SK-N-SH treated with all-trans-retinoic acid at 6 μM for 48 hours (cell line): ENCODE data around the gene KRR1.

Source experiments
- ATAC-seq: fragments of 200-7000 bp; cut with Tn5 transposase; 3 replicates; pipeline ENCODE4 v1.9.1; 2020; ENCODE audit warnings: mild to moderate bottlenecking, moderate library complexity
- ARNTL ChIP-seq: fragments of 450-650 bp; formaldehyde crosslinking; IDR thresholded peaks from 2 replicates; pipeline ENCODE4 v1.5.0; 2020; ENCODE audit warnings: low read depth, mild to moderate bottlenecking, moderate library complexity, borderline replicate concordance
- CSDC2 ChIP-seq: fragments of 250-450 bp; sonication (Bioruptor Pico); IDR thresholded peaks from 2 replicates; pipeline ENCODE4 v1.5.0; 2020; ENCODE audit warnings: mild to moderate bottlenecking, moderate library complexity
- GLIS3 ChIP-seq: fragments of 250-450 bp; sonication (Bioruptor Pico); IDR thresholded peaks from 2 replicates; pipeline ENCODE4 v1.5.0; 2020; ENCODE audit warnings: mild to moderate bottlenecking, moderate library complexity
- ISL1 ChIP-seq: fragments of 250-450 bp; sonication (Bioruptor Pico); IDR thresholded peaks from 2 replicates; pipeline ENCODE4 v2.1.2; 2022; ENCODE audit warnings: mild to moderate bottlenecking, moderate library complexity
- OSR1 ChIP-seq: fragments of 250-450 bp; sonication (Bioruptor Pico); IDR thresholded peaks from 2 replicates; pipeline ENCODE4 v1.8.0; 2022; ENCODE audit warnings: moderate library complexity, mild to moderate bottlenecking, inconsistent platforms
- PPARA ChIP-seq: fragments of 250-450 bp; sonication (Bioruptor Pico); IDR thresholded peaks from 2 replicates; pipeline ENCODE4 v1.5.0; 2020; ENCODE audit warnings: mild to moderate bottlenecking, borderline replicate concordance
- RARB ChIP-seq: fragments of 250-450 bp; sonication (Bioruptor Pico); IDR thresholded peaks from 2 replicates; pipeline ENCODE4 v1.8.0; 2021; ENCODE audit warnings: mild to moderate bottlenecking, moderate library complexity
- SNAI2 ChIP-seq: fragments of 250-450 bp; sonication (Bioruptor Pico); IDR thresholded peaks from 2 replicates; pipeline ENCODE4 v1.5.0; 2020; ENCODE audit warnings: mild to moderate bottlenecking, moderate library complexity
- TCF4 ChIP-seq: fragments of 250-450 bp; sonication (Bioruptor Pico); IDR thresholded peaks from 2 replicates; pipeline ENCODE4 v1.8.0; 2021; ENCODE audit warnings: mild to moderate bottlenecking, moderate library complexity, borderline replicate concordance
- TOX ChIP-seq: fragments of 250-450 bp; sonication (Bioruptor Pico); IDR thresholded peaks from 2 replicates; pipeline ENCODE4 v1.8.0; 2021; ENCODE audit warnings: mild to moderate bottlenecking, moderate library complexity, borderline replicate concordance
- ZFP3 ChIP-seq: fragments of 250-450 bp; sonication (Bioruptor Pico); IDR thresholded peaks from 2 replicates; pipeline ENCODE4 v1.5.0; 2020; ENCODE audit warnings: mild to moderate bottlenecking, moderate library complexity
- ZFP30 ChIP-seq: fragments of 450-650 bp; formaldehyde crosslinking; IDR thresholded peaks from 2 replicates; pipeline ENCODE4 v1.5.0; 2022; ENCODE audit warnings: mild to moderate bottlenecking, moderate library complexity
- ZNF565 ChIP-seq: fragments of 450-650 bp; formaldehyde crosslinking; conservative IDR thresholded peaks from 2 replicates; pipeline ENCODE4 v1.5.0; 2020; ENCODE audit warnings: low read depth, mild to moderate bottlenecking, moderate library complexity
- ZNF70 ChIP-seq: fragments of 450-650 bp; formaldehyde crosslinking; IDR thresholded peaks from 2 replicates; pipeline ENCODE4 v1.5.0; 2020; ENCODE audit warnings: mild to moderate bottlenecking, moderate library complexity
- ZNF8 ChIP-seq: fragments of 450-650 bp; formaldehyde crosslinking; IDR thresholded peaks from 2 replicates; pipeline ENCODE4 v1.5.0; 2020; ENCODE audit warnings: mild to moderate bottlenecking, moderate library complexity
- TF ChIP-seq, protein P1 (sequence below): fragments of 250-450 bp; sonication (Bioruptor Pico); IDR thresholded peaks from 2 replicates; pipeline ENCODE4 v1.8.0; 2020; ENCODE audit warnings: mild to moderate bottlenecking, moderate library complexity, borderline replicate concordance
- TF ChIP-seq, protein P2 (sequence below): fragments of 250-450 bp; sonication (Bioruptor Pico); IDR thresholded peaks from 2 replicates; pipeline ENCODE4 v1.5.1; 2020; ENCODE audit warnings: low read depth, mild to moderate bottlenecking, moderate library complexity
- TF ChIP-seq, protein P3 (sequence below): fragments of 250-450 bp; sonication (Bioruptor Pico); IDR thresholded peaks from 2 replicates; pipeline ENCODE4 v1.5.1; 2021; ENCODE audit warnings: mild to moderate bottlenecking, moderate library complexity
- TF ChIP-seq, protein P4 (sequence below): fragments of 250-450 bp; sonication (Bioruptor Pico); IDR thresholded peaks from 2 replicates; pipeline ENCODE4 v1.8.0; 2021; ENCODE audit warnings: low read depth, mild to moderate bottlenecking, moderate library complexity, borderline replicate concordance
- TF ChIP-seq, protein P5 (sequence below): fragments of 250-450 bp; sonication (Bioruptor Pico); IDR thresholded peaks from 2 replicates; pipeline ENCODE4 v1.5.0; 2020; ENCODE audit warnings: mild to moderate bottlenecking, moderate library complexity

KRR1 gene

DNA sequence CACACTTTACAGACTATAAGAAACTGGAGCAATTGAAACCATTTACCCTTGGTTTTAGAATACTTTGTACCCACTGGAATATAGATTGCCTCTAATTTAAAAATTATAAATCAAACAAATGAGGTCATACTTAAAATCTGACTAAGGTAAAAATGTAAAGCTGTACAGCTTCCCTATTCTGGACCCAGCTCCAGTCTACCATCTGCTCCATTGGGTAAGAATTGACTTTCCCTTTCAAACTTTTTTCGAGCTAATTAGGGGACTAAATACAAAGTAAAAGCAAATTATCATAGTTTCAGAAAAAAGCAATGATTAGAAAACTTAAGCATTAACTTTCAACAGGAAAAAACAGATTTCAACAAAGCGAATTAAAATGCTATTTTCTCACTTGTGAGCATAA is 4.3 kb downstream of the KRR1 start (continued):
- TF ChIP-seq ZFP3 (no peak), TOX (no peak), RARB (CRISPR knock-in tag) (no peak), ISL1 (CRISPR knock-in tag) (no peak)
- TF ChIP-seq, protein P1, sequence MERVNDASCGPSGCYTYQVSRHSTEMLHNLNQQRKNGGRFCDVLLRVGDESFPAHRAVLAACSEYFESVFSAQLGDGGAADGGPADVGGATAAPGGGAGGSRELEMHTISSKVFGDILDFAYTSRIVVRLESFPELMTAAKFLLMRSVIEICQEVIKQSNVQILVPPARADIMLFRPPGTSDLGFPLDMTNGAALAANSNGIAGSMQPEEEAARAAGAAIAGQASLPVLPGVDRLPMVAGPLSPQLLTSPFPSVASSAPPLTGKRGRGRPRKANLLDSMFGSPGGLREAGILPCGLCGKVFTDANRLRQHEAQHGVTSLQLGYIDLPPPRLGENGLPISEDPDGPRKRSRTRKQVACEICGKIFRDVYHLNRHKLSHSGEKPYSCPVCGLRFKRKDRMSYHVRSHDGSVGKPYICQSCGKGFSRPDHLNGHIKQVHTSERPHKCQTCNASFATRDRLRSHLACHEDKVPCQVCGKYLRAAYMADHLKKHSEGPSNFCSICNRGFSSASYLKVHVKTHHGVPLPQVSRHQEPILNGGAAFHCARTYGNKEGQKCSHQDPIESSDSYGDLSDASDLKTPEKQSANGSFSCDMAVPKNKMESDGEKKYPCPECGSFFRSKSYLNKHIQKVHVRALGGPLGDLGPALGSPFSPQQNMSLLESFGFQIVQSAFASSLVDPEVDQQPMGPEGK (CRISPR knock-in tag) = no peak
- TF ChIP-seq, all 23 proteins: peak for 0

DNA sequence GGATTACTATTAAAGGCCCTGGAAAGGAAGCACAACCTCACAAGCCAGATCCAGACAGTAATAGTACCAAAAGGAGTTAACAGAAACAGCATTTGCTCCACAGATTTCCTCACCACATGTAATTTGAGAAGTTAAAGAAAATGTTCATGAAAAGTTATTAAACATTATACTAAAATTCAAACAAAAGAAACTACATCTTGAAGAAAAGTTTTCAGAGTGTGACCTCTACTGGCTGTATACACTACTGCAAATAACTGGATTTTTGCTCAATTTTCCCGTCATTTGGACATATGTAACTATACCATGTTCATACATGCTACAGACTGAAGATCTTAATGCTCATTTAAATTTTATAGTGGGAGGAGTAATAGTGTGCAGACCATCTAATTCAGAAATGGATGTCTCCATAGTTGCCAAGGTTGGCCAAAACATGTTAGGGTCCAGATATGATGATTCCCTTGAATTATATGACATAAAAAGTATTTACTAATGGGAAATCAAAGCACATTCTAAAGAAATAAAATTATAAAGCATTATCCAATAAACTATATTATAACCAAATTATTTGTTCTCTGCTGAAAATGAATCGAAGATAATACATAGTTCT is 5.6 kb downstream of the KRR1 start:
- TF ChIP-seq ARNTL (CRISPR knock-in tag) (no peak), GLIS3 (CRISPR knock-in tag) (no peak), ZNF565 (CRISPR knock-in tag) (no peak)
- TF ChIP-seq, protein P2, sequence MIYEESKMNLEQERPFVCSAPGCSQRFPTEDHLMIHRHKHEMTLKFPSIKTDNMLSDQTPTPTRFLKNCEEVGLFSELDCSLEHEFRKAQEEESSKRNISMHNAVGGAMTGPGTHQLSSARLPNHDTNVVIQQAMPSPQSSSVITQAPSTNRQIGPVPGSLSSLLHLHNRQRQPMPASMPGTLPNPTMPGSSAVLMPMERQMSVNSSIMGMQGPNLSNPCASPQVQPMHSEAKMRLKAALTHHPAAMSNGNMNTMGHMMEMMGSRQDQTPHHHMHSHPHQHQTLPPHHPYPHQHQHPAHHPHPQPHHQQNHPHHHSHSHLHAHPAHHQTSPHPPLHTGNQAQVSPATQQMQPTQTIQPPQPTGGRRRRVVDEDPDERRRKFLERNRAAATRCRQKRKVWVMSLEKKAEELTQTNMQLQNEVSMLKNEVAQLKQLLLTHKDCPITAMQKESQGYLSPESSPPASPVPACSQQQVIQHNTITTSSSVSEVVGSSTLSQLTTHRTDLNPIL (CRISPR knock-in tag) = no peak
- TF ChIP-seq, protein P3, sequence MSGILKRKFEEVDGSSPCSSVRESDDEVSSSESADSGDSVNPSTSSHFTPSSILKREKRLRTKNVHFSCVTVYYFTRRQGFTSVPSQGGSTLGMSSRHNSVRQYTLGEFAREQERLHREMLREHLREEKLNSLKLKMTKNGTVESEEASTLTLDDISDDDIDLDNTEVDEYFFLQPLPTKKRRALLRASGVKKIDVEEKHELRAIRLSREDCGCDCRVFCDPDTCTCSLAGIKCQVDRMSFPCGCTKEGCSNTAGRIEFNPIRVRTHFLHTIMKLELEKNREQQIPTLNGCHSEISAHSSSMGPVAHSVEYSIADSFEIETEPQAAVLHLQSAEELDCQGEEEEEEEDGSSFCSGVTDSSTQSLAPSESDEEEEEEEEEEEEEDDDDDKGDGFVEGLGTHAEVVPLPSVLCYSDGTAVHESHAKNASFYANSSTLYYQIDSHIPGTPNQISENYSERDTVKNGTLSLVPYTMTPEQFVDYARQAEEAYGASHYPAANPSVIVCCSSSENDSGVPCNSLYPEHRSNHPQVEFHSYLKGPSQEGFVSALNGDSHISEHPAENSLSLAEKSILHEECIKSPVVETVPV = no peak
- TF ChIP-seq, all 23 proteins: peak for 0
- peak; percentile 69 for ATAC-seq

DNA sequence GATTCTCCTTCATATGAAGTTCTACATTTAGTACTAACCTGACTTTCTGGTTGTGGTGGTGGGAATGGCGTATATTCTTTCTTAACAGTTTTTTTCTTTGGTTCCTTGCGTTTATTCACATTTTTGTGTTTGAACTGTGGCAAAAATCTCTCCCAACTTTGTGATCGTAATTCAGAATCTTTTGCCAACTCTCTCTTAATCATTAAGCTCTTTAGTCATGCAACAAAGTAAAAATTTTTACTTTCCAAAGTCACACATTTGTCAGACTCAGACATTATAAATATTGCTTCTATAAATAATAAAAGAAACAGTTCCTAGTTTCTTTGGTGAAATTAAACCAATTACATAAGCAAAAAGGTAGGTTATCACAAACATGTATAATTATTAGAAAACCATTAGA is 7.5 kb downstream of the KRR1 start:
- ATAC-seq = no peak
- TF ChIP-seq, protein P4, sequence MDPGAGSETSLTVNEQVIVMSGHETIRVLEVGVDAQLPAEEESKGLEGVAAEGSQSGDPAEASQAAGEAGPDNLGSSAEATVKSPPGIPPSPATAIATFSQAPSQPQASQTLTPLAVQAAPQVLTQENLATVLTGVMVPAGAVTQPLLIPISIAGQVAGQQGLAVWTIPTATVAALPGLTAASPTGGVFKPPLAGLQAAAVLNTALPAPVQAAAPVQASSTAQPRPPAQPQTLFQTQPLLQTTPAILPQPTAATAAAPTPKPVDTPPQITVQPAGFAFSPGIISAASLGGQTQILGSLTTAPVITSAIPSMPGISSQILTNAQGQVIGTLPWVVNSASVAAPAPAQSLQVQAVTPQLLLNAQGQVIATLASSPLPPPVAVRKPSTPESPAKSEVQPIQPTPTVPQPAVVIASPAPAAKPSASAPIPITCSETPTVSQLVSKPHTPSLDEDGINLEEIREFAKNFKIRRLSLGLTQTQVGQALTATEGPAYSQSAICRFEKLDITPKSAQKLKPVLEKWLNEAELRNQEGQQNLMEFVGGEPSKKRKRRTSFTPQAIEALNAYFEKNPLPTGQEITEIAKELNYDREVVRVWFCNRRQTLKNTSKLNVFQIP (CRISPR knock-in tag) = no peak
- no peak for TF ChIP-seq ZNF8 (CRISPR knock-in tag)
- TF ChIP-seq TCF4 (CRISPR knock-in tag) = no peak
- TF ChIP-seq CSDC2 (CRISPR knock-in tag) = no peak
- TF ChIP-seq, protein P1 (CRISPR knock-in tag) = no peak
- TF ChIP-seq, protein P5, sequence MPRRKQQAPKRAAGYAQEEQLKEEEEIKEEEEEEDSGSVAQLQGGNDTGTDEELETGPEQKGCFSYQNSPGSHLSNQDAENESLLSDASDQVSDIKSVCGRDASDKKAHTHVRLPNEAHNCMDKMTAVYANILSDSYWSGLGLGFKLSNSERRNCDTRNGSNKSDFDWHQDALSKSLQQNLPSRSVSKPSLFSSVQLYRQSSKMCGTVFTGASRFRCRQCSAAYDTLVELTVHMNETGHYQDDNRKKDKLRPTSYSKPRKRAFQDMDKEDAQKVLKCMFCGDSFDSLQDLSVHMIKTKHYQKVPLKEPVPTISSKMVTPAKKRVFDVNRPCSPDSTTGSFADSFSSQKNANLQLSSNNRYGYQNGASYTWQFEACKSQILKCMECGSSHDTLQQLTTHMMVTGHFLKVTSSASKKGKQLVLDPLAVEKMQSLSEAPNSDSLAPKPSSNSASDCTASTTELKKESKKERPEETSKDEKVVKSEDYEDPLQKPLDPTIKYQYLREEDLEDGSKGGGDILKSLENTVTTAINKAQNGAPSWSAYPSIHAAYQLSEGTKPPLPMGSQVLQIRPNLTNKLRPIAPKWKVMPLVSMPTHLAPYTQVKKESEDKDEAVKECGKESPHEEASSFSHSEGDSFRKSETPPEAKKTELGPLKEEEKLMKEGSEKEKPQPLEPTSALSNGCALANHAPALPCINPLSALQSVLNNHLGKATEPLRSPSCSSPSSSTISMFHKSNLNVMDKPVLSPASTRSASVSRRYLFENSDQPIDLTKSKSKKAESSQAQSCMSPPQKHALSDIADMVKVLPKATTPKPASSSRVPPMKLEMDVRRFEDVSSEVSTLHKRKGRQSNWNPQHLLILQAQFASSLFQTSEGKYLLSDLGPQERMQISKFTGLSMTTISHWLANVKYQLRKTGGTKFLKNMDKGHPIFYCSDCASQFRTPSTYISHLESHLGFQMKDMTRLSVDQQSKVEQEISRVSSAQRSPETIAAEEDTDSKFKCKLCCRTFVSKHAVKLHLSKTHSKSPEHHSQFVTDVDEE (CRISPR knock-in tag) = no peak
- no peak for TF ChIP-seq SNAI2 (CRISPR knock-in tag)
- TF ChIP-seq, protein P3 = no peak
- no peak for TF ChIP-seq ZNF70
- no peak for TF ChIP-seq ISL1 (CRISPR knock-in tag)
- no peak for TF ChIP-seq TOX
- TF ChIP-seq RARB (CRISPR knock-in tag) = no peak
- no peak for TF ChIP-seq OSR1 (CRISPR knock-in tag)
- TF ChIP-seq ZFP30 (CRISPR knock-in tag) = no peak
- TF ChIP-seq GLIS3 (CRISPR knock-in tag) = no peak
- no peak for TF ChIP-seq ARNTL (CRISPR knock-in tag)
- no peak for TF ChIP-seq PPARA (CRISPR knock-in tag)
